ENCODE results near the gene BLTP2.

BLTP2 gene

GRCh38 chr17:28635506-28635905 is 9.5 kb downstream of the BLTP2 start:
- TF ChIP-seq POLR2AphosphoS5 (IDR thresholded peaks at IDR 0.05; ENCODE audit: low read depth, low read length), result 0 out of 2 replicates have a peak, but pooled peaks have one; percentile 11
- no peak for TF ChIP-seq SIN3A (IDR thresholded peaks at IDR 0.05; ENCODE audit: borderline replicate concordance, insufficient read depth, low read length)

DNA sequence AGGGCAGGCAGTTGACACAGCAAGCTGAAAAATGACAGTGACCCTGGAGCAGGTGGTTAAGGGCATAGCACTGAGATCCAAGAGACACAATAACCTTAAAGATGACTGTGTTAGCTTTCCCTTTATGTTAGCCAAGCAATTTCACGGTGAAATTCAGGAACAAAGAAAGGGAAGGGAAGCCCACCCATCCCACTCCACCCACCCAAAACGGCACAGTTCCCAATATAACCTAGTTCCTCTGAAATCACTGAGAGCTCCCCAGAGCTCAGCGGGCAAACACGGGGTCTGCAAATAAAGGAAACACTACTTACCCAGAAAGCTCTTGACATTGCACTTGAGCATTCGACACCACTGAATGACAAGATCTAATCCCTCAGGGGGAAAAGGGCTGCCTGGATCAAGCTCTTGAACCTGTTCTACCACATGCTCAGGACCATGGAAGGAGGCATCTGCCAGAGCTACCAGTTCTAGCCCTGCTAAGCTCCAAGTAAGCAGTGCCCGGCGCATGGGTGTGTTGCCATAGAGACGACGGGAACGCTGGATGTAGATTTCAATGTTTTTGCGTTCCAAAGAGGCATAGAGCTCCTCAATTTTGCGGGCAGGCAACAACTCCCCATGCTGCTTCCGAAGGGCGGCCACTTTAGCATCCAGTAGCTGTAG is 10.6 kb downstream of the BLTP2 start:
- TF ChIP-seq SIN3A (IDR thresholded peaks at IDR 0.05; ENCODE audit: borderline replicate concordance, insufficient read depth, low read length), result no peak
- no peak for TF ChIP-seq FOXP2 (optimal IDR thresholded peaks at IDR 0.05; ENCODE audit: borderline replicate concordance, extremely low read depth, extremely low read length, insufficient read depth)
- no peak for TF ChIP-seq POLR2AphosphoS5 (IDR thresholded peaks at IDR 0.05; ENCODE audit: low read depth, low read length)
- no peak for TF ChIP-seq REST (IDR thresholded peaks at IDR 0.05; ENCODE audit: insufficient read depth in 1 of 2, low read depth in 2 of 2, low read length in 2 of 2)
- TF ChIP-seq TAF1 (IDR thresholded peaks at IDR 0.05; ENCODE audit: borderline replicate concordance, insufficient read depth, low read length), result no peak

DNA sequence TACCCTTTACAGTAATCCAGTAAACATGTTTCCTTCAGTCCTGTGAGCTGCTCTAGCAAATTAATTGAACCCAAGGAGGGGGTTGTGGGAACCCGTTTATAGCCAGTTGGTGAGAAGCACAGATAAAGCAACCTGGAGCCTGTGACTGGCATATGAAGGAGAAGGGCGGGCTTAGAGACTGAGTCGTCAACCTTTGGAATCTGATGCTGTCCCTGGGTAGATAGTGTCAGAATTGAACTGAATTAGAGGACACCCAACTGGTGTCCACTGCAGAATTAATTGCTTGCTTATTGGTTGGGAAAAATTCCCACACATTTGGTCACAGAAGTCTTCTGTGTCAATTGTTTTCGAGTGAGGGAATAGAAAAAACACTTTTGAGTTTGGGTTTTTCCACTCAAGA is 18.1 kb downstream of the BLTP2 start:
- TF ChIP-seq FOXP2 (optimal IDR thresholded peaks at IDR 0.05; ENCODE audit: borderline replicate concordance, extremely low read depth, extremely low read length, insufficient read depth) (no peak), REST (IDR thresholded peaks at IDR 0.05; ENCODE audit: insufficient read depth in 1 of 2, low read depth in 2 of 2, low read length in 2 of 2) (no peak), SIN3A (IDR thresholded peaks at IDR 0.05; ENCODE audit: borderline replicate concordance, insufficient read depth, low read length) (no peak), POLR2AphosphoS5 (IDR thresholded peaks at IDR 0.05; ENCODE audit: low read depth, low read length) (no peak; the same call in 1 of the 2 replicates)

DNA sequence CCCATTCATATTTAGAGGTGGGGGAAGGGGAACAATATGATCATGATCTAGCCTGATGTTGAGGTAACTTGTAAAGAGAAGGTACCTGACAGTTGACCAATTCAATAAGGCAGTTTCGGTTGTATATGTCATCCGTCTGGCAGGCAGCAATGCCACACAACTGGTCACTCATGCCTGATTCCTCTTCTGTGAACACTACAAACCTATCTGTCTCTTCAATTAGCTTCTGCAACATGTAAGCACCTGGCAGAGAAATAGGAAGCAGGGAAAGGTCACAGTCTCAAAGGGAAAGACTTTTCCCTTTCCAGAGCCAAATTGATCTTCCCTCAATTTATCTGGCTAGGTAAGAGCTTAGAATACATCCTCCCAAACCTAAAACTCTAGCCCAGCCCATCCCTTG is 20.8 kb downstream of the BLTP2 start:
- no peak for TF ChIP-seq SIN3A (IDR thresholded peaks at IDR 0.05; ENCODE audit: borderline replicate concordance, insufficient read depth, low read length)
- TF ChIP-seq REST (IDR thresholded peaks at IDR 0.05; ENCODE audit: insufficient read depth in 1 of 2, low read depth in 2 of 2, low read length in 2 of 2), result no peak

GRCh38 chr17:28623696-28624095 is 21.3 kb downstream of the BLTP2 start:
- TF ChIP-seq REST (IDR thresholded peaks at IDR 0.05; ENCODE audit: insufficient read depth in 1 of 2, low read depth in 2 of 2, low read length in 2 of 2) (no peak), FOXP2 (optimal IDR thresholded peaks at IDR 0.05; ENCODE audit: borderline replicate concordance, extremely low read depth, extremely low read length, insufficient read depth) (no peak), SIN3A (IDR thresholded peaks at IDR 0.05; ENCODE audit: borderline replicate concordance, insufficient read depth, low read length) (no peak), POLR2AphosphoS5 (IDR thresholded peaks at IDR 0.05; ENCODE audit: low read depth, low read length) (no peak), TAF1 (IDR thresholded peaks at IDR 0.05; ENCODE audit: borderline replicate concordance, insufficient read depth, low read length) (no peak)
